Measurements from ENCODE around the gene SLC6A19. TPM values are rescaled to one million over a fixed set of nuclear protein-coding genes. Genes with fewer than 3 reads are reported as not detected.

Gene SLC6A19
- total and polyA plus RNA-seq, 9 of the 15 experiments (the other 6 are each of a cell fraction or from before 2014, with no cell fraction given): 0.03 to 1.6 (median 0.59) TPM

DNA sequence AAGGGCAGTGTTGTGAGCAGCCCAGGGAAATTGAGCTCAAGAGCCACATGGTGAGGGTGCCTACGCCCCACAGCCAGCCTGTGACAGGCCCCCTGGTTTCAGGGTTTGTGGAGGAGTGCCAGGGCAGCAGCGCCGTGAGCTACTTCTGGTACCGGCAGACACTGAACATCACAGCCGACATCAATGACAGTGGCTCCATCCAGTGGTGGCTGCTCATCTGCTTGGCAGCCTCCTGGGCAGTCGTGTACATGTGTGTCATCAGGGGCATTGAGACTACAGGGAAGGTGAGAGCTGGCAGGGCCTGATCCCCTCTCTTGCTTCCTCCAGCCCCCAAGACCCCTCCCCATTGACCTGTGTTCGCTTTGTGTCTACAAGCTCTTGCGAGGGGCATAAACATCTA is 34.0 kb downstream of the SLC6A19 start (continued):
- TF ChIP-seq PRPF4 (IDR thresholded peaks at IDR 0.05; ENCODE audit: insufficient read depth, low read depth, low read length, poor library complexity, severe bottlenecking) (no peak), TBL1XR1 (IDR thresholded peaks at IDR 0.05; ENCODE audit: low read length in 2 of 2) (no peak)

DNA sequence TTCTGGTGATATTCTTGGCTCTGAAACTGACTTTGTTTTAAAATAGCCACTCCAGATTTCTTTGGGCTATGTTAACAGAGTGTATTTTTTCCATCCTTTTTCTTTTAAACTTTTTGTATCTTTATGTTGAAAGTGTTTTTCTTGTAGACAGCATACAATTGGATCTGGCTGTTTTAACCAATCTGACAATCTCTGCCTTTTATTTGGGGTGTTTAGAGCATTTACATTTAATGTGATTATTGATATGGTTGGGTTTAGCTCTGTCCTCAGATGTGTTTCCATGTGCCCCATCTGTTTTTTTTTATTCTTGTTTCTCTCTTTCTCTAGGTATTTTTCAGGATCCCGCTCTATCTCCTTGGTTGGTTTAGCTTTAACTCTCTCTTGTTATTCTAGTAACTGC is 34.4 kb downstream of the SLC6A19 start:
- no peak overlapping the region for H3K27ac ChIP-seq (ENCODE audit: extremely low read depth, low read depth, low read length)
- CTCF ChIA-PET (ENCODE audit: low intra/inter-chr PET ratio): interaction anchor here (2.2 kb wide), 1 partner anchor 68 kb away, joined by 16 read pairs; no protein-coding TSS in a partner anchor
- no peak overlapping the region for H3K4me3 ChIP-seq
- 0 out of 2 replicates have a peak, but pooled peaks cover 2% of the 10 kb centered on the region for H3K9me3 ChIP-seq (replicated peaks; ENCODE audit: control insufficient read depth, insufficient read depth, low read depth, low read length)
- no peaks in the 10 kb centered on the region for H3K9me1 ChIP-seq (ENCODE audit: control insufficient read depth, insufficient read depth, low read length)
- H4K20me1 ChIP-seq (replicated peaks; ENCODE audit: control insufficient read depth, insufficient read depth, low read length): peaks cover 20% of the 10 kb centered on the region
- no peak overlapping the region for H3K9ac ChIP-seq (ENCODE audit: insufficient read depth in 1 of 2, low read depth in 2 of 2, low read length in 2 of 2)
- H3K4me1 ChIP-seq (replicated peaks in 1 of 2; ENCODE audit: control insufficient read depth in 2 of 2, insufficient read depth in 2 of 2, low read length in 2 of 2): peaks cover 8 to 30% of the 10 kb centered on the region in 2 experiments; a peak in 4 of 5 replicates
- no peak overlapping the region for H2AFZ ChIP-seq (ENCODE audit: low read depth, low read length)
- no TSS peak for BruUV-seq (replicated peaks)
- no peak for FAIRE-seq
- no peaks in the 10 kb centered on the region for H3K79me2 ChIP-seq (ENCODE audit: control insufficient read depth, insufficient read depth, low read length)
- no peak for ATAC-seq
- intact Hi-C loops (cut with micrococcal nuclease): loop anchor here (1.0 kb wide), 1 partner anchor 68 kb away; no protein-coding TSS in a partner anchor
- no peaks in the 10 kb centered on the region for H3K36me3 ChIP-seq (ENCODE audit: control insufficient read depth, insufficient read depth, low read length)
- H3K4me2 ChIP-seq (ENCODE audit: insufficient read depth, low read length): no peak overlapping the region
- TF ChIP-seq ZNF354B (CRISPR knock-in tag; IDR thresholded peaks at IDR 0.05) (0 out of 2 replicates have a peak, but pooled peaks have one; percentile 45), CBX3 (IDR thresholded peaks at IDR 0.05; ENCODE audit: borderline replicate concordance in 1 of 2, low read length in 2 of 2) (0 out of 3 replicates have a peak, but pooled peaks of 1 of the 2 experiments have one; percentile 21), ZNF507 (tag; conservative IDR thresholded peaks at IDR 0.05) (peak; percentile 98)
- TF ChIP-seq, protein P1, sequence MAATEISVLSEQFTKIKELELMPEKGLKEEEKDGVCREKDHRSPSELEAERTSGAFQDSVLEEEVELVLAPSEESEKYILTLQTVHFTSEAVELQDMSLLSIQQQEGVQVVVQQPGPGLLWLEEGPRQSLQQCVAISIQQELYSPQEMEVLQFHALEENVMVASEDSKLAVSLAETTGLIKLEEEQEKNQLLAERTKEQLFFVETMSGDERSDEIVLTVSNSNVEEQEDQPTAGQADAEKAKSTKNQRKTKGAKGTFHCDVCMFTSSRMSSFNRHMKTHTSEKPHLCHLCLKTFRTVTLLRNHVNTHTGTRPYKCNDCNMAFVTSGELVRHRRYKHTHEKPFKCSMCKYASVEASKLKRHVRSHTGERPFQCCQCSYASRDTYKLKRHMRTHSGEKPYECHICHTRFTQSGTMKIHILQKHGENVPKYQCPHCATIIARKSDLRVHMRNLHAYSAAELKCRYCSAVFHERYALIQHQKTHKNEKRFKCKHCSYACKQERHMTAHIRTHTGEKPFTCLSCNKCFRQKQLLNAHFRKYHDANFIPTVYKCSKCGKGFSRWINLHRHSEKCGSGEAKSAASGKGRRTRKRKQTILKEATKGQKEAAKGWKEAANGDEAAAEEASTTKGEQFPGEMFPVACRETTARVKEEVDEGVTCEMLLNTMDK (IDR thresholded peaks at IDR 0.05; ENCODE audit: borderline replicate concordance, insufficient read depth, low read depth, low read length, poor library complexity, severe bottlenecking): no peak
- peaks cover 23 to 64% of the 10 kb centered on the region in 2 experiments; a peak in 4 of 5 replicates for H3K27me3 ChIP-seq (ENCODE audit: control insufficient read depth in 2 of 2, insufficient read depth in 2 of 2, low read length in 2 of 2)
- no peak for DNase-seq (ENCODE audit: extremely low read depth in 1 of 4, low spot score in 3 of 4)
- POLR2A ChIA-PET: interaction anchor here (0.8 kb wide), 1 partner anchor 67 kb away, joined by 3 read pairs; no protein-coding TSS in a partner anchor
- in situ Hi-C loops (cut with MboI): no loop called here
- WGBS (ENCODE audit: insufficient coverage, low coverage, missing lambda C conversion rate): 0% methylated on average over 1 of the region's 1 CpG

Measured in K562 (cell line).